Keratinocyte (primary cell): Measurements from ENCODE around the gene TWIST2.

Experiments used
- CTCF ChIP-seq, 3 experiments: IDR thresholded peaks in 1 of 3; conservative IDR thresholded peaks in 1 of 3; optimal IDR thresholded peaks in 1 of 3; 2 replicates in 2 of 3; 3 replicates in 1 of 3; pipeline versions ENCODE3 to v1.5.1; 2011; ENCODE audit warnings: low read length in 3 of 3, mild to moderate bottlenecking in 3 of 3, moderate library complexity in 2 of 3, control low read depth in 1 of 3, inconsistent platforms in 1 of 3; ENCODE audit not compliant: insufficient read depth in 2 of 3; ENCODE audit errors: extremely low read depth in 1 of 3
- EZH2 ChIP-seq: IDR thresholded peaks from one replicate; pipeline ENCODE4 v1.6.1; 2012; ENCODE audit warnings: inconsistent platforms, mild to moderate bottlenecking, low read length, moderate library complexity

- TF ChIP-seq CTCF (optimal IDR thresholded peaks at IDR 0.05 in 1 of 3, IDR thresholded peaks at IDR 0.05 in 1 of 3, conservative IDR thresholded peaks at IDR 0.05 in 1 of 3; ENCODE audit: extremely low read depth in 1 of 3, insufficient read depth in 2 of 3, low read length in 3 of 3) (no peak), EZH2 (no peak)
Measured at GRCh38 chr2:238848976-238849853, 1.3 kb downstream of the TWIST2 start.
